HG03025 (cell line): Measurements from ENCODE around the gene PAGE1.
"Not testable (repeated sequence)": the region's sequence is repeated elsewhere in the genome, so short reads cannot be mapped to it uniquely, and the experiment has no call there.

Experiments
- ATAC-seq: cut with Tn5 transposase; IDR thresholded peaks from one replicate; pipeline ENCODE4 v1.9.1; 2021; ENCODE audit warnings: mild to moderate bottlenecking, moderate library complexity; ENCODE audit not compliant: unreplicated experiment, low FRiP score

PAGE1 gene

GRCh38 chrX:49695276-49696180 is at the start of gene PAGE1:
Gene PAGE1, minus strand, starts transcription at chrX:49695984. Its CDS starts 1,214 bp downstream, at chrX:49694770.
- ATAC-seq, result no peak

GRCh38 chrX:49741501-49741900 is 45.7 kb upstream of the PAGE1 start:
- ATAC-seq, result not testable (repeated sequence)

- ATAC-seq, result no peak
These were observed 32.1 kb upstream of the PAGE1 start for GRCh38 chrX:49727847-49728246.

- no peak for ATAC-seq
These were observed 31.2 kb upstream of the PAGE1 start for GRCh38 chrX:49726966-49727365.

- ATAC-seq, result no peak
These were observed 30.4 kb upstream of the PAGE1 start for GRCh38 chrX:49725923-49726904.

- no peak for ATAC-seq
These were observed 29.6 kb upstream of the PAGE1 start for GRCh38 chrX:49725401-49725800.

GRCh38 chrX:49720106-49720505 is 24.3 kb upstream of the PAGE1 start:
- ATAC-seq, result not testable (repeated sequence)

- no peak for ATAC-seq
These were observed 16.8 kb upstream of the PAGE1 start for GRCh38 chrX:49712577-49712976.

GRCh38 chrX:49710744-49711319 is 15.0 kb upstream of the PAGE1 start:
- ATAC-seq, result no peak

GRCh38 chrX:49704691-49705404 is 9.1 kb upstream of the PAGE1 start:
- no peak for ATAC-seq

GRCh38 chrX:49701933-49702332 is 6.1 kb upstream of the PAGE1 start:
- no peak for ATAC-seq

- no peak for ATAC-seq
These were observed 5.5 kb upstream of the PAGE1 start for GRCh38 chrX:49701323-49701722.

GRCh38 chrX:49675075-49675719 is 20.6 kb downstream of the PAGE1 start:
- no peak for ATAC-seq

- no peak for ATAC-seq
These were observed 22.4 kb downstream of the PAGE1 start for GRCh38 chrX:49673394-49673793.

- no peak for ATAC-seq
These were observed 31.0 kb downstream of the PAGE1 start for GRCh38 chrX:49664824-49665223.

GRCh38 chrX:49661881-49662280 is 33.9 kb downstream of the PAGE1 start:
- ATAC-seq, result no peak

GRCh38 chrX:49659771-49660170 is 36.0 kb downstream of the PAGE1 start:
- ATAC-seq, result no peak

- no peak for ATAC-seq
These were observed 39.3 kb downstream of the PAGE1 start for GRCh38 chrX:49656533-49656932.

- ATAC-seq, result no peak
These were observed 50.7 kb downstream of the PAGE1 start for GRCh38 chrX:49644991-49645637.
